Liver (tissue), 9 donors: Measurements from ENCODE around the gene SELENOM. TPM values are rescaled to one million over a fixed set of nuclear protein-coding genes. Genes with fewer than 3 reads are reported as not detected.
A peak's percentile ranks its signal among the peaks of the same experiment; 100 is the strongest.

Experiments used
- DNase-seq: peaks from one replicate; pipeline ENCODE4 v3.0.0-alpha.2; 2017; ENCODE audit warnings: low spot score
- H3K27ac ChIP-seq, 2 donors: one replicate each; pipeline ENCODE4 v1.7.0; 2013; ENCODE audit warnings: inconsistent platforms in 2 of 2, low read length in 2 of 2, control low read depth in 1 of 2, low read depth in 1 of 2, mild to moderate bottlenecking in 1 of 2
- H3K27me3 ChIP-seq, 4 donors: one replicate each; pipeline versions ENCODE4 v1.6.1 to v1.7.0; 2013; ENCODE audit warnings: low read length in 3 of 4, inconsistent platforms in 1 of 4, mild to moderate bottlenecking in 1 of 4, moderate library complexity in 1 of 4; ENCODE audit not compliant: control insufficient read depth in 4 of 4, insufficient read depth in 4 of 4
- H3K36me3 ChIP-seq, 4 donors: one replicate each; pipeline versions ENCODE4 v1.6.1 to v1.7.0; 2013; ENCODE audit warnings: low read length in 3 of 4, mild to moderate bottlenecking in 3 of 4, low read depth in 1 of 4, moderate library complexity in 1 of 4; ENCODE audit not compliant: control insufficient read depth in 4 of 4, insufficient read depth in 3 of 4
- H3K4me1 ChIP-seq, 4 donors: one replicate each; pipeline versions ENCODE4 v1.6.1 to v1.7.0; 2013; ENCODE audit warnings: low read length in 3 of 4, mild to moderate bottlenecking in 3 of 4, moderate library complexity in 1 of 4; ENCODE audit not compliant: control insufficient read depth in 4 of 4, insufficient read depth in 4 of 4
- H3K4me3 ChIP-seq, 3 donors: one replicate each; pipeline versions ENCODE4 v1.6.1 to v1.7.0; 2013; ENCODE audit warnings: low read length in 3 of 3, control low read depth in 1 of 3, low read depth in 1 of 3, mild to moderate bottlenecking in 1 of 3
- H3K9ac ChIP-seq, 2 donors: one replicate each; pipeline ENCODE4 v1.7.0; 2013; ENCODE audit warnings: low read length in 2 of 2, mild to moderate bottlenecking in 2 of 2, moderate library complexity in 2 of 2, control low read depth in 1 of 2, low read depth in 1 of 2
- H3K9me3 ChIP-seq, 4 donors: one replicate each; pipeline versions ENCODE4 v1.6.1 to v1.7.0; 2013; ENCODE audit warnings: low read length in 3 of 4; ENCODE audit not compliant: control insufficient read depth in 4 of 4
- ATF3 ChIP-seq: IDR thresholded peaks from 2 replicates; pipeline ENCODE4 v1.6.1; 2016; ENCODE audit warnings: antibody characterized with exemption
- CTCF ChIP-seq: fragments of 150-350 bp; IDR thresholded peaks from 2 replicates; pipeline ENCODE4 v1.5.1; 2017; ENCODE audit warnings: improper control_type of control experiment, low read depth, low read length; ENCODE audit not compliant: missing input control
- EGR1 ChIP-seq, 2 donors: IDR thresholded peaks; 2 replicates each; pipeline ENCODE4 v1.6.1; 2016 to 2018; ENCODE audit warnings: antibody characterized with exemption in 2 of 2, low read depth in 2 of 2
- FOXA1 ChIP-seq: IDR thresholded peaks from 2 replicates; pipeline ENCODE4 v1.6.1; 2016; ENCODE audit warnings: antibody characterized with exemption
- FOXA2 ChIP-seq: IDR thresholded peaks from 2 replicates; pipeline ENCODE4 v1.6.1; 2016; ENCODE audit warnings: antibody characterized with exemption
- HNF4G ChIP-seq: IDR thresholded peaks from 2 replicates; pipeline ENCODE4 v1.6.1; 2016; ENCODE audit warnings: antibody characterized with exemption
- NR2F2 ChIP-seq: IDR thresholded peaks from 2 replicates; pipeline ENCODE4 v1.6.1; 2016; ENCODE audit warnings: antibody characterized with exemption
- RAD21 ChIP-seq, 2 donors: IDR thresholded peaks; 2 replicates each; pipeline ENCODE4 v1.6.1; 2016; ENCODE audit warnings: antibody characterized with exemption in 2 of 2, mild to moderate bottlenecking in 2 of 2
- SP1 ChIP-seq: IDR thresholded peaks from 2 replicates; pipeline ENCODE4 v1.6.1; 2018; ENCODE audit warnings: antibody characterized with exemption, mild to moderate bottlenecking
- WGBS: extraction: QIAGEN DNeasy Blood & Tissue Kit; methylation state at CpG from one replicate; pipeline ENCODE4 v1.1.7; 2013; 5-methylcytosine and 5-hydroxymethylcytosine counted together
- polyA plus RNA-seq, 2 donors: library from polyadenylated mRNA; stranded (reverse) in 1 of 2; unstranded in 1 of 2; fragments of 200-250 nt in 1 of 2; fragments of >200 nt in 1 of 2; fragmentation: Nextera tagmentation in 1 of 2; extraction: Ambion mirVana in 1 of 2; gene quantifications; one replicate each; pipeline versions ENCODE4 v1.2.1 to v1.2.3, GENCODE V29; 2013 to 2015
- total RNA-seq, 2 donors: library from RNA; depleted of rRNA; stranded (reverse); fragments of >200 nt; gene quantifications; one replicate each; pipeline ENCODE4 v1.2.3, GENCODE V29; 2014
- TF ChIP-seq, protein P1 (sequence below): IDR thresholded peaks from 2 replicates; pipeline ENCODE4 v1.6.1; 2016; ENCODE audit warnings: antibody characterized with exemption
- TF ChIP-seq, protein P2 (sequence below): IDR thresholded peaks from 2 replicates; pipeline ENCODE4 v1.6.1; 2016; ENCODE audit warnings: antibody characterized with exemption, mild to moderate bottlenecking
- donor health status: healthy.
- donor health status: healthy.
- donor health status: healthy.
- donor health status: healthy.
- donor health status: healthy.

SELENOM gene
- total and polyA plus RNA-seq, 4 donors: 3.0 to 17.3 (median 12.2) TPM

- H3K27ac ChIP-seq: peak overlapping the region; percentile 64 to 80
- no peaks in the 10 kb centered on the region for H3K27me3 ChIP-seq
- H3K9me3 ChIP-seq: no peaks in the 10 kb centered on the region
- H3K9ac ChIP-seq: no peak overlapping the region
- TF ChIP-seq SP1 (no peak), ATF3 (no peak), RAD21 (IDR thresholded peaks at IDR 0.05) (peak; percentile 53 to 71), CTCF (peak; percentile 34), FOXA1 (no peak)
- H3K4me1 ChIP-seq: peaks cover 3 to 29% (median 15%) of the 10 kb centered on the region in 4 donors
- DNase-seq: peak; percentile 79
- H3K36me3 ChIP-seq: no peaks in the 10 kb centered on the region
- WGBS: 68% methylated on average over 11 of the region's 11 CpGs
- peak overlapping the region; percentile 24 to 47 (median 40) for H3K4me3 ChIP-seq
Measured at GRCh38 chr22:31082606-31083376, 24.6 kb downstream of the SELENOM start.

- peak; percentile 35 for DNase-seq
- peak overlapping the region; percentile 40 to 53 (median 47) for H3K4me3 ChIP-seq
- H3K36me3 ChIP-seq: no peaks in the 10 kb centered on the region
- peak overlapping the region in 1 of 2 donors; percentile 39 for H3K9ac ChIP-seq
- H3K27me3 ChIP-seq: no peaks in the 10 kb centered on the region
- H3K4me1 ChIP-seq: peaks cover 3 to 29% (median 15%) of the 10 kb centered on the region in 4 donors
- no peak for TF ChIP-seq FOXA2
- peak; percentile 28 for TF ChIP-seq NR2F2
- H3K9me3 ChIP-seq: no peaks in the 10 kb centered on the region
- 62% methylated on average over 6 of the region's 6 CpGs for WGBS
- peak overlapping the region; percentile 64 to 80 for H3K27ac ChIP-seq
Measured at GRCh38 chr22:31081963-31082605, 25.3 kb downstream of the SELENOM start.

DNA sequence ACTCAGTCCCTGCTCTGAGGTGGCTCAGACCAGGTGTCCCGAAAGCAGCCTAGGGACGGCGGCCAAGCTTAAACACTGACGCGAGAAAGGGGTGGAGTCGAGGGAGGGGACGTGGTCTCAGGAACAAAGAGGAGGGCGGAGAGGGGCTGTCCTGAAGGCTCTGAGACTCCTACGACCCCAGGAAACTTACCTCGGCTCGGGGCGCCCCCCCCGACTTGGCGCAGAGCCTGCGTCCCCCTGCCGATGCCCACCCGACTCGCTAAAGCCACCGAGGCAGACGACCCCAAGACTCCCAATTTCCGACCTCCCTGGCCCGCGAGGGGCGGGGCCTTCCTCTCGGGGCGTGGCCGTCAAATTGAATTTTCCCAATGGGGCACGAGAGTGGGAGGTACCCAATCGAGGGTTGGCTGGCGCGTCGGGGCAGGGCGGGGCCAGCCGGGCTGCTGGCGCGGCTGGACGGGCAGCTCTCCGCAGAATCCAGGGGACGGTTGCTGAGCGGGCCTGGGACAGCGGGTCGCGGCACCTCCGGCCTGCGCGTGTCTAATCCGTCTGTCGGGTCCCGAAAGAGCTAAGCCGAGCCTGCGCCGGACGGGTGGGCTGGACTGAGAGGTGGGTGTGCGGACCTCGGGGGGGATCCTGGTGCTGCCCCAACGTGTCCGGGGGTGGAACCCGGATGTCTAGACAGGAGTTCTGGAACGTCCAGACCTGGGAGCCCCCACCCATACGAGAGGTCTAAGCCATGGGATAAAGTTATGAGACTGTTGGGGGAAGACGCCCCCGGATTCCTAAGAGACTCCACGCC lies 26.3 kb downstream of the SELENOM start, which contains the start of gene SMTN:
Gene SMTN (plus strand): TSS at position 471 of the 802 bp plus-strand sequence. CDS start 1,941 bp downstream, outside the sequence.
- Histone ChIP-seq H3K4me1 (peaks cover 3 to 29% (median 15%) of the 10 kb centered on the region in 4 donors), H3K27ac (peak within 1 kb of the TSS; percentile 64 to 80), H3K36me3 (no peaks in the 10 kb centered on the region), H3K4me3 (peak within 1 kb of the TSS; percentile 47 to 59 (median 58)), H3K9ac (peak within 1 kb of the TSS; percentile 53 to 73), H3K27me3 (no peaks in the 10 kb centered on the region), H3K9me3 (no peaks in the 10 kb centered on the region)
- DNase-seq: peak; percentile 96
- 3% methylated on average over 63 of the region's 63 CpGs for WGBS
- TF ChIP-seq ATF3: no peak
- no peak for TF ChIP-seq HNF4G
- no peak for TF ChIP-seq EGR1 (IDR thresholded peaks at IDR 0.05; ENCODE audit: low read depth in 2 of 2)
- TF ChIP-seq, protein P1, sequence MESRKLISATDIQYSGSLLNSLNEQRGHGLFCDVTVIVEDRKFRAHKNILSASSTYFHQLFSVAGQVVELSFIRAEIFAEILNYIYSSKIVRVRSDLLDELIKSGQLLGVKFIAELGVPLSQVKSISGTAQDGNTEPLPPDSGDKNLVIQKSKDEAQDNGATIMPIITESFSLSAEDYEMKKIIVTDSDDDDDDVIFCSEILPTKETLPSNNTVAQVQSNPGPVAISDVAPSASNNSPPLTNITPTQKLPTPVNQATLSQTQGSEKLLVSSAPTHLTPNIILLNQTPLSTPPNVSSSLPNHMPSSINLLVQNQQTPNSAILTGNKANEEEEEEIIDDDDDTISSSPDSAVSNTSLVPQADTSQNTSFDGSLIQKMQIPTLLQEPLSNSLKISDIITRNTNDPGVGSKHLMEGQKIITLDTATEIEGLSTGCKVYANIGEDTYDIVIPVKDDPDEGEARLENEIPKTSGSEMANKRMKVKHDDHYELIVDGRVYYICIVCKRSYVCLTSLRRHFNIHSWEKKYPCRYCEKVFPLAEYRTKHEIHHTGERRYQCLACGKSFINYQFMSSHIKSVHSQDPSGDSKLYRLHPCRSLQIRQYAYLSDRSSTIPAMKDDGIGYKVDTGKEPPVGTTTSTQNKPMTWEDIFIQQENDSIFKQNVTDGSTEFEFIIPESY: no peak
- peak in 1 of 2 donors; percentile 45 for TF ChIP-seq RAD21 (IDR thresholded peaks at IDR 0.05)
- peak; percentile 35 for TF ChIP-seq NR2F2
- TF ChIP-seq CTCF: no peak
- peak; percentile 75 for TF ChIP-seq SP1
- TF ChIP-seq, protein P2, sequence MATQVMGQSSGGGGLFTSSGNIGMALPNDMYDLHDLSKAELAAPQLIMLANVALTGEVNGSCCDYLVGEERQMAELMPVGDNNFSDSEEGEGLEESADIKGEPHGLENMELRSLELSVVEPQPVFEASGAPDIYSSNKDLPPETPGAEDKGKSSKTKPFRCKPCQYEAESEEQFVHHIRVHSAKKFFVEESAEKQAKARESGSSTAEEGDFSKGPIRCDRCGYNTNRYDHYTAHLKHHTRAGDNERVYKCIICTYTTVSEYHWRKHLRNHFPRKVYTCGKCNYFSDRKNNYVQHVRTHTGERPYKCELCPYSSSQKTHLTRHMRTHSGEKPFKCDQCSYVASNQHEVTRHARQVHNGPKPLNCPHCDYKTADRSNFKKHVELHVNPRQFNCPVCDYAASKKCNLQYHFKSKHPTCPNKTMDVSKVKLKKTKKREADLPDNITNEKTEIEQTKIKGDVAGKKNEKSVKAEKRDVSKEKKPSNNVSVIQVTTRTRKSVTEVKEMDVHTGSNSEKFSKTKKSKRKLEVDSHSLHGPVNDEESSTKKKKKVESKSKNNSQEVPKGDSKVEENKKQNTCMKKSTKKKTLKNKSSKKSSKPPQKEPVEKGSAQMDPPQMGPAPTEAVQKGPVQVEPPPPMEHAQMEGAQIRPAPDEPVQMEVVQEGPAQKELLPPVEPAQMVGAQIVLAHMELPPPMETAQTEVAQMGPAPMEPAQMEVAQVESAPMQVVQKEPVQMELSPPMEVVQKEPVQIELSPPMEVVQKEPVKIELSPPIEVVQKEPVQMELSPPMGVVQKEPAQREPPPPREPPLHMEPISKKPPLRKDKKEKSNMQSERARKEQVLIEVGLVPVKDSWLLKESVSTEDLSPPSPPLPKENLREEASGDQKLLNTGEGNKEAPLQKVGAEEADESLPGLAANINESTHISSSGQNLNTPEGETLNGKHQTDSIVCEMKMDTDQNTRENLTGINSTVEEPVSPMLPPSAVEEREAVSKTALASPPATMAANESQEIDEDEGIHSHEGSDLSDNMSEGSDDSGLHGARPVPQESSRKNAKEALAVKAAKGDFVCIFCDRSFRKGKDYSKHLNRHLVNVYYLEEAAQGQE: peak; percentile 59
